HCT116 (cell line): Measurements from ENCODE around the gene IL1RAPL1. TPM values are rescaled to one million over a fixed set of nuclear protein-coding genes. Genes with fewer than 3 reads are reported as not detected.

Source experiments
- ATAC-seq: fragments of 200-7000 bp; cut with Tn5 transposase; 2 replicates; pipeline ENCODE4 v1.9.1; 2020; ENCODE audit warnings: mild to moderate bottlenecking, moderate library complexity
- BruUV-seq: library from RNA; stranded (reverse); fragments of 400-500 nt; replicated peaks from 2 replicates; lab custom pipeline; 2021; lab: Mats Ljungman, UMichigan
- CTCF ChIA-PET: fragments of 300-600 bp; sonication (Branson Sonifier 250); formaldehyde crosslinking; loops from one replicate; lab custom pipeline; 2021; ENCODE audit warnings: antibody characterized with exemption; lab: Charles Lee
- POLR2A ChIA-PET: fragments of 300-600, 350-600 bp; sonication (Branson Sonifier 250); formaldehyde crosslinking; loops from one replicate; lab custom pipeline; 2021; ENCODE audit warnings: antibody characterized with exemption; lab: Charles Lee
- RAD21 ChIA-PET, 2 experiments: fragments of 300-600 bp; sonication (Branson Sonifier 250); formaldehyde crosslinking; loops; one replicate each; lab custom pipeline; 2023; ENCODE audit warnings: low total read pairs in 2 of 2; ENCODE audit not compliant: uncharacterized antibody in 2 of 2, unreplicated experiment in 2 of 2, low non-redundant PET in 1 of 2; lab: Charles Lee
- DNase-seq: peaks from one replicate; pipeline ENCODE4 v3.0.0-alpha.2; 2010; ENCODE audit warnings: low read depth, low spot score
- H2AFZ ChIP-seq: fragments of 200-600 bp; shearing (Covaris generic), sonication (generic); 2 replicates; pipeline ENCODE4 v1.6.1; 2017; ENCODE audit warnings: low read depth, mixed run types, mixed read lengths, antibody characterized with exemption, low read length; ENCODE audit not compliant: poor library complexity, severe bottlenecking
- H3K27ac ChIP-seq: 2 replicates; pipeline ENCODE4 v1.5.1; 2012; ENCODE audit warnings: low read depth, low read length
- H3K27me3 ChIP-seq: fragments of 200-600 bp; sonication (generic); 2 replicates; pipeline ENCODE4 v1.6.1; 2016; ENCODE audit warnings: mixed run types, low read length, mixed read lengths; ENCODE audit not compliant: insufficient read depth
- H3K36me3 ChIP-seq, 2 experiments: fragments of 200-500 bp in 1 of 2; fragments of 200-600 bp in 1 of 2; sonication (Bioruptor generic) in 1 of 2; sonication (generic) in 1 of 2; 2 replicates each; pipeline versions ENCODE4 v1.5.1 to v1.6.1; 2014 to 2016; ENCODE audit warnings: low read length in 2 of 2, inconsistent platforms in 1 of 2, mixed read lengths in 1 of 2, mixed run types in 1 of 2; ENCODE audit not compliant: insufficient read depth in 2 of 2, control insufficient read depth in 1 of 2
- H3K4me1 ChIP-seq, 2 experiments: fragments of 200-600 bp in 1 of 2; sonication (generic) in 1 of 2; 2 replicates each; pipeline versions ENCODE4 v1.5.1 to v1.6.1; 2012 to 2017; ENCODE audit warnings: low read length in 2 of 2, inconsistent platforms in 1 of 2, mild to moderate bottlenecking in 1 of 2, mixed read lengths in 1 of 2, mixed run types in 1 of 2, moderate library complexity in 1 of 2; ENCODE audit not compliant: insufficient read depth in 2 of 2, control insufficient read depth in 1 of 2
- H3K4me2 ChIP-seq: fragments of 200-600 bp; sonication (generic); 2 replicates; pipeline ENCODE4 v1.6.1; 2017; ENCODE audit warnings: mixed run types, low read length, mixed read lengths
- H3K4me3 ChIP-seq, 2 experiments: fragments of 200-600 bp in 1 of 2; sonication (generic) in 1 of 2; replicated peaks in 1 of 2; 2 replicates each; pipeline ENCODE4 v1.5.1; 2011 to 2016; ENCODE audit warnings: low read length in 2 of 2, control low read depth in 1 of 2, low read depth in 1 of 2, mild to moderate bottlenecking in 1 of 2, mixed read lengths in 1 of 2, mixed run types in 1 of 2
- H3K79me2 ChIP-seq: fragments of 200-600 bp; sonication (generic); 2 replicates; pipeline ENCODE4 v1.6.1; 2017; ENCODE audit warnings: mild to moderate bottlenecking, mixed run types, low read length, moderate library complexity, mixed read lengths; ENCODE audit not compliant: insufficient read depth
- H3K9ac ChIP-seq: fragments of 200-600 bp; sonication (generic); 2 replicates; pipeline ENCODE4 v1.6.1; 2016; ENCODE audit warnings: low read length, mixed read lengths
- H3K9me2 ChIP-seq: fragments of 200-600 bp; sonication (generic), shearing (Covaris generic); 2 replicates; pipeline ENCODE4 v1.6.1; 2017; ENCODE audit warnings: mixed run types, mild to moderate bottlenecking, moderate library complexity; ENCODE audit not compliant: insufficient read depth
- H3K9me3 ChIP-seq, 2 experiments: fragments of 200-500 bp in 1 of 2; fragments of 200-600 bp in 1 of 2; sonication (Bioruptor generic) in 1 of 2; sonication (generic) in 1 of 2; 2 replicates each; pipeline ENCODE4 v1.6.1; 2014 to 2017; ENCODE audit warnings: low read length in 2 of 2, mixed read lengths in 2 of 2, inconsistent platforms in 1 of 2, low read depth in 1 of 2, mild to moderate bottlenecking in 1 of 2, mixed run types in 1 of 2, moderate library complexity in 1 of 2; ENCODE audit not compliant: control insufficient read depth in 1 of 2, insufficient read depth in 1 of 2
- H4K20me1 ChIP-seq: fragments of 200-600 bp; sonication (generic), shearing (Covaris generic); 2 replicates; pipeline ENCODE4 v1.6.1; 2017; ENCODE audit warnings: mixed run types, mild to moderate bottlenecking, moderate library complexity; ENCODE audit not compliant: insufficient read depth
- CTCF ChIP-seq, 3 experiments: fragments of 200-600 bp in 1 of 3; sonication (generic) in 1 of 3; IDR thresholded peaks in 2 of 3; conservative IDR thresholded peaks in 1 of 3; 2 replicates each; pipeline ENCODE4 v1.5.1; 2012 to 2017; ENCODE audit warnings: low read depth in 2 of 3, low read length in 2 of 3, antibody characterized with exemption in 1 of 3, borderline replicate concordance in 1 of 3, control low read depth in 1 of 3, mild to moderate bottlenecking in 1 of 3, mixed read lengths in 1 of 3, mixed run types in 1 of 3, moderate library complexity in 1 of 3; ENCODE audit not compliant: insufficient read depth in 1 of 3
- ELF1 ChIP-seq: IDR thresholded peaks from 2 replicates; pipeline ENCODE4 v1.6.1; 2012; ENCODE audit warnings: low read depth, borderline replicate concordance
- JUND ChIP-seq: IDR thresholded peaks from 2 replicates; pipeline ENCODE4 v1.6.1; 2012
- POLR2AphosphoS5 ChIP-seq: IDR thresholded peaks from 2 replicates; pipeline ENCODE4 v1.6.1; 2011; ENCODE audit warnings: mild to moderate bottlenecking, low read depth, low read length, moderate library complexity
- RAD21 ChIP-seq: IDR thresholded peaks from 2 replicates; pipeline ENCODE4 v1.6.1; 2012; ENCODE audit warnings: low read depth, mild to moderate bottlenecking
- SRF ChIP-seq: IDR thresholded peaks from 2 replicates; pipeline ENCODE4 v1.6.1; 2012; ENCODE audit warnings: low read depth
- YY1 ChIP-seq: IDR thresholded peaks from 2 replicates; pipeline ENCODE4 v1.6.1; 2011; ENCODE audit warnings: low read length, low read depth, moderate library complexity, mild to moderate bottlenecking; ENCODE audit not compliant: insufficient replicate concordance; ENCODE audit errors: extremely low read depth
- intact Hi-C: fragments of 100-400 bp; cut with micrococcal nuclease; formaldehyde crosslinking; loops from 2 replicates; pipeline ENCODE4 v1.10.0; 2022
- total RNA-seq: library from RNA; stranded (reverse); gene quantifications from one replicate; pipeline ENCODE4 v1.2.1, GENCODE V29; 2021; ENCODE audit not compliant: unreplicated experiment

Gene IL1RAPL1
- total RNA-seq, 1 experiment from 2014 or later = 2.8 TPM

GRCh38 chrX:29478336-29479069 lies 891.3 kb downstream of the IL1RAPL1 start:
- Histone ChIP-seq H3K36me3 (no peaks in the 10 kb centered on the region), H3K4me2 (peak overlapping the region; percentile 62), H3K27me3 (no peaks in the 10 kb centered on the region), H3K9ac (no peak overlapping the region), H2AFZ (peak overlapping the region; percentile 30), H3K79me2 (no peaks in the 10 kb centered on the region), H3K9me3 (no peaks in the 10 kb centered on the region), H3K4me1 (peaks cover 0 to 8% of the 10 kb centered on the region in 2 experiments; a peak in 1 of 4 replicates), H4K20me1 (no peaks in the 10 kb centered on the region), H3K4me3 (0 out of 4 replicates have a peak overlapping the region, but pooled peaks of 1 of the 2 experiments have one; percentile 4), H3K27ac (no peak overlapping the region), H3K9me2 (no peaks in the 10 kb centered on the region)
- POLR2A ChIA-PET = interaction anchor here (1.0 kb wide), 1 partner anchor 8 kb away, joined by 3 read pairs; no protein-coding TSS in a partner anchor
- DNase-seq = peak; percentile 36
- no TSS peak for BruUV-seq
- intact Hi-C loops = loop anchor here (5.0 kb wide), 1 partner anchor 886 kb away; no protein-coding TSS in a partner anchor
- ATAC-seq = peak; percentile 100
- CTCF ChIA-PET = interaction anchor here (0.6 to 2.5 kb wide), 22 partner anchors 8 to 951 kb away, joined by 3 to 22 read pairs (median 4); no protein-coding TSS in a partner anchor
- peak; percentile 67 for TF ChIP-seq YY1
- TF ChIP-seq JUND = no peak
- TF ChIP-seq SRF = no peak
- TF ChIP-seq CTCF (IDR thresholded peaks at IDR 0.05 in 2 of 3, conservative IDR thresholded peaks at IDR 0.05 in 1 of 3; ENCODE audit: borderline replicate concordance in 1 of 3, insufficient read depth in 1 of 3, low read depth in 2 of 3, low read length in 2 of 3) = peak; percentile 51 to 89 (median 68); a peak in 5 of 6 replicates
- TF ChIP-seq ELF1 = no peak
- no peak for TF ChIP-seq POLR2AphosphoS5
- TF ChIP-seq RAD21 = peak; percentile 58
- RAD21 ChIA-PET = no interaction called here
